T-cell (primary cell): ENCODE results near the gene SLC7A9. TPM values are rescaled to one million over a fixed set of nuclear protein-coding genes. Genes with fewer than 3 reads are reported as not detected.

Experiments used
- ATAC-seq, 4 experiments: fragments of 200-7000 bp in 3 of 4; fragments of 150-1000 bp in 1 of 4; cut with Tn5 transposase; replicated peaks in 1 of 4; 1 replicate in 3 of 4; 2 replicates in 1 of 4; pipeline ENCODE4 v1.10.0; 2021; ENCODE audit warnings: moderate library complexity in 3 of 4, mild to moderate bottlenecking in 2 of 4, moderate number of reproducible peaks in 1 of 4
- CTCF ChIA-PET, 2 donors: fragments of 300-600 bp; sonication (Branson Sonifier 250); formaldehyde crosslinking; loops; one replicate each; lab custom pipeline; 2022; ENCODE audit warnings: antibody characterized with exemption in 2 of 2; lab: Charles Lee
- POLR2A ChIA-PET, 2 donors: fragments of 300-600 bp; sonication (Branson Sonifier 250); formaldehyde crosslinking; loops; one replicate each; lab custom pipeline; 2022; ENCODE audit warnings: antibody characterized with exemption in 2 of 2; lab: Charles Lee
- DNase-seq, 35 experiments: peaks; one replicate each; pipeline versions ENCODE4 v3.0.0 to v3.0.0-alpha.2; 2013 to 2023
- H3K27ac ChIP-seq: one replicate; pipeline ENCODE4 v1.5.1; 2013; ENCODE audit warnings: low read length
- H3K27me3 ChIP-seq, 2 experiments: replicated peaks in 1 of 2; 1 replicate in 1 of 2; 2 replicates in 1 of 2; pipeline versions ENCODE4 v1.6.1 to v1.7.0; 2013; ENCODE audit warnings: low read length in 1 of 2, mixed read lengths in 1 of 2; ENCODE audit not compliant: control insufficient read depth in 2 of 2, insufficient read depth in 2 of 2; ENCODE audit errors: extremely low read depth in 1 of 2
- H3K36me3 ChIP-seq, 2 donors: 1 replicate in 1 of 2; 2 replicates in 1 of 2; pipeline versions ENCODE4 v1.6.1 to v1.7.0; 2013; ENCODE audit warnings: low read length in 1 of 2; ENCODE audit not compliant: control insufficient read depth in 2 of 2, insufficient read depth in 1 of 2; ENCODE audit errors: extremely low read depth in 1 of 2
- H3K4me1 ChIP-seq, 2 experiments: 1 replicate in 1 of 2; 2 replicates in 1 of 2; pipeline versions ENCODE4 v1.6.1 to v1.7.0; 2013; ENCODE audit warnings: low read length in 2 of 2, mixed read lengths in 1 of 2; ENCODE audit not compliant: insufficient read depth in 2 of 2, control insufficient read depth in 1 of 2; ENCODE audit errors: extremely low read depth in 1 of 2
- H3K4me3 ChIP-seq, 2 donors: 1 replicate in 1 of 2; 2 replicates in 1 of 2; pipeline versions ENCODE4 v1.5.1 to v1.7.0; 2013; ENCODE audit warnings: mild to moderate bottlenecking in 2 of 2, low read length in 1 of 2, moderate library complexity in 1 of 2; ENCODE audit not compliant: control insufficient read depth in 1 of 2; ENCODE audit errors: extremely low read depth in 1 of 2
- H3K9me3 ChIP-seq: 2 replicates; pipeline ENCODE4 v1.7.0; 2013
- H3K27ac Mint-ChIP-seq, 2 donors: one replicate each; pipeline ENCODE4 v1.8.0; 2020 to 2021; ENCODE audit warnings: mild to moderate bottlenecking in 2 of 2, mixed read lengths in 2 of 2
- H3K27me3 Mint-ChIP-seq, 2 donors: one replicate each; pipeline ENCODE4 v1.8.0; 2021 to 2022; ENCODE audit warnings: mixed read lengths in 2 of 2
- H3K36me3 Mint-ChIP-seq: one replicate; pipeline ENCODE4 v1.8.0; 2021; ENCODE audit warnings: mixed read lengths
- H3K4me1 Mint-ChIP-seq, 3 donors: one replicate each; pipeline ENCODE4 v1.8.0; 2020 to 2022; ENCODE audit warnings: mixed read lengths in 3 of 3, mild to moderate bottlenecking in 1 of 3
- H3K4me3 Mint-ChIP-seq, 3 donors: one replicate each; pipeline ENCODE4 v1.8.0; 2020 to 2022; ENCODE audit warnings: mild to moderate bottlenecking in 3 of 3, mixed read lengths in 3 of 3, moderate library complexity in 3 of 3
- H3K9me3 Mint-ChIP-seq, 3 donors: one replicate each; pipeline ENCODE4 v1.8.0; 2020 to 2022; ENCODE audit warnings: mixed read lengths in 3 of 3
- WGBS: methylation state at CpG from one replicate; pipeline ENCODE4 v1.1.5; 2013; ENCODE audit warnings: missing lambda C conversion rate; ENCODE audit not compliant: insufficient coverage; 5-methylcytosine and 5-hydroxymethylcytosine counted together
- total RNA-seq, 35 experiments: library from RNA in 6 of 35; stranded (reverse) in 6 of 35; fragments of 120-200 nt in 1 of 35; gene quantifications; one replicate each; pipeline versions ENCODE4 v1.2.1 to v1.2.4 and lab custom pipeline; 2013 to 2026

Gene SLC7A9
- total RNA-seq, 5 donors from 2014 or later (not counting 1 experiment from before 2014, with no cell fraction given) = 0.28 to 0.82 (median 0.38) TPM; not detected in 1

DNA sequence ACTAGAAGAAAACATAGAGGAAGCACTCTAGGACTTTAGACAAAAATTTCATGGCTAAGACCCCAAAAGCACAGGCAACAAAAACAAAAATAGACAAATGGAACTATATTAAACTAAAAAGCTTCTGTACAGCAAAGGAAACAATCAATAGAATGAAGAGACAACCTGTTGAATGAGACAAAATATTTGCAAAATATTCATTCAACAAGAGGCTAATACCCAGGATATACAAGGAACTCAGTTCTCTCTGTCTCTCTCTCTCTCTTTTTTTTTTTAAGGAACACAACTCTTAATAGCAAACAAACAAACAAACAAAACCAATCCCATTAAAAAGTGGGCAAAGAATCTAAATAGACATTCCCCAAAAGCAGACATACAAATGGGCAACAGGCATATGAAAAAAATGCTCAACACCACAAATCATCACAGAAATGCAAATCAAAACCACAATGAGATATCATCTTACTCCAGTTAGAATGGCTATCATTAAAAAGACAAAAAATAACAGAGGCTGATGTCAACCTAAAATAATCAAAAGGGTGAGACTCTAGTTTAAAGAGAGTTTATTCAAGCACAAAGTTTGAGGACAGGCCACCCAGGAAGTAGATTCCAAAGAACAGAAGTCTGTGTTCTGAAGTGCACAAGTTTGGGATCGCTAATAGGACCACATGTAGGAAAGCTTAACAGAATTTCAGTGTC lies 27.1 kb upstream of the SLC7A9 start:
- Mint-ChIP-seq H3K27me3 (no peaks in the 10 kb centered on the region), H3K36me3 (peaks cover 67% of the 10 kb centered on the region), H3K27ac (no peak overlapping the region), H3K9me3 (peaks cover 5 to 23% (median 17%) of the 10 kb centered on the region in 3 donors), H3K4me3 (no peak overlapping the region), H3K4me1 (peaks cover 0 to 9% (median 3%) of the 10 kb centered on the region in 3 donors)
- no peaks in the 10 kb centered on the region for H3K4me1 ChIP-seq
- H3K4me3 ChIP-seq = no peak overlapping the region
- no peak for ATAC-seq
- peaks cover 2% of the 10 kb centered on the region for H3K9me3 ChIP-seq
- no CpG with 5 or more reads among the region's 1 CpG for WGBS
- POLR2A ChIA-PET = no interaction called here
- H3K27me3 ChIP-seq = no peaks in the 10 kb centered on the region
- H3K36me3 ChIP-seq = peaks cover 0 to 5% of the 10 kb centered on the region in 2 donors
- DNase-seq = no peak
- CTCF ChIA-PET = no interaction called here
- H3K27ac ChIP-seq = no peak overlapping the region

DNA sequence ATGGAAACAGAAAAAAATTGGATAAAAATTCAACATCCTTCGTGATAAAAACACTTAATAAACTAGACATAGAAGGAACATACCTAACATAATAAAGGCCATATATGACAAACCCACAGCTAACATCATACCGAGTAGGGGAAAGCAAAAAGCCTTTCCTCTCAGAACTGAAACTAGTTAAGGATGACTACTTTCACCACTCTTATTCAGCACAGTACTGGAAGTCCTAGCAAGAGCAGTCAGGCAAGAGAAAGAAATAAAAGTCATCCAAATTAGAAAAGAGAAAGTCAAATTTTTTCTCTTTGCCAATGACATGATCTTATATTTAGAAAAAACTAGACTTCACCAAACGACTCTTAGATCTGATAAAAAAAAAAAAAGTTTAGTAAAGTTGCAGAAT lies 25.8 kb upstream of the SLC7A9 start:
- Histone ChIP-seq H3K27ac (no peak overlapping the region), H3K27me3 (no peaks in the 10 kb centered on the region), H3K4me3 (no peak overlapping the region), H3K4me1 (no peaks in the 10 kb centered on the region), H3K36me3 (peaks cover 0 to 5% of the 10 kb centered on the region in 2 donors), H3K9me3 (peaks cover 2% of the 10 kb centered on the region)
- ChIA-PET POLR2A (no interaction called here), CTCF (no interaction called here)
- peaks cover 69% of the 10 kb centered on the region for H3K36me3 Mint-ChIP-seq
- no peak for ATAC-seq
- no peaks in the 10 kb centered on the region for H3K27me3 Mint-ChIP-seq
- peaks cover 11 to 28% (median 21%) of the 10 kb centered on the region in 3 donors for H3K9me3 Mint-ChIP-seq
- DNase-seq = no peak
- no peak overlapping the region for H3K4me3 Mint-ChIP-seq
- WGBS = no CpG with 5 or more reads among the region's 3 CpGs
- H3K27ac Mint-ChIP-seq = no peak overlapping the region
- H3K4me1 Mint-ChIP-seq = peaks cover 0 to 9% (median 3%) of the 10 kb centered on the region in 3 donors

DNA sequence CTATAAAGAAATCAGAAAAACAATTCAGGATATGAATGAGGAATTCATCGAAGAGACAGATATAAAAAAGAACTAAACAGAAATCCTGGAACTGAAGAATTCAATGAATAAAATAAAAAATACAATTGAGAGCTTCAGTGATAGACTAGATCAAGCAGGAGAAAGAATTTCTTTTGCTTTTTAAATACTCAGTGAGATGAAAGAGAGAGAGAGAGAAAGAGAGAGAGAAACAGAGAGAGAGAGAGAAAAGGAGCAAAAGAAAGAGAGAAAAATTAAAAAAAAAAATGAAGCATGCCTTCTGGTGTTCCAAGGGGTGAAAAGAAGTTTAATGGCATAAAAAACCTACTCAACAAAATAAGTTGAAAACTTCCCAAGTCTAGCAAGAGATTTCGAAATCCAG lies 22.0 kb upstream of the SLC7A9 start:
- no peak overlapping the region for H3K4me3 ChIP-seq
- H3K36me3 Mint-ChIP-seq = peaks cover 63% of the 10 kb centered on the region
- peaks cover 0 to 3% of the 10 kb centered on the region in 2 donors for H3K36me3 ChIP-seq
- peaks cover 0 to 2% (median under 1%) of the 10 kb centered on the region in 3 donors for H3K4me1 Mint-ChIP-seq
- H3K27me3 ChIP-seq = no peaks in the 10 kb centered on the region
- no peak for ATAC-seq
- peaks cover 11 to 28% (median 21%) of the 10 kb centered on the region in 3 donors for H3K9me3 Mint-ChIP-seq
- ChIA-PET POLR2A (no interaction called here), CTCF (interaction anchor here in 1 of 2 donors (0.8 kb wide), 1 partner anchor 517 kb away, joined by 3 read pairs; no protein-coding TSS in a partner anchor)
- H3K4me1 ChIP-seq = no peaks in the 10 kb centered on the region
- H3K27ac ChIP-seq = no peak overlapping the region
- DNase-seq = no peak
- no CpG with 5 or more reads among the region's 2 CpGs for WGBS
- H3K9me3 ChIP-seq = peaks cover 2% of the 10 kb centered on the region
- no peak overlapping the region for H3K4me3 Mint-ChIP-seq
- no peak overlapping the region for H3K27ac Mint-ChIP-seq
- no peaks in the 10 kb centered on the region for H3K27me3 Mint-ChIP-seq

DNA sequence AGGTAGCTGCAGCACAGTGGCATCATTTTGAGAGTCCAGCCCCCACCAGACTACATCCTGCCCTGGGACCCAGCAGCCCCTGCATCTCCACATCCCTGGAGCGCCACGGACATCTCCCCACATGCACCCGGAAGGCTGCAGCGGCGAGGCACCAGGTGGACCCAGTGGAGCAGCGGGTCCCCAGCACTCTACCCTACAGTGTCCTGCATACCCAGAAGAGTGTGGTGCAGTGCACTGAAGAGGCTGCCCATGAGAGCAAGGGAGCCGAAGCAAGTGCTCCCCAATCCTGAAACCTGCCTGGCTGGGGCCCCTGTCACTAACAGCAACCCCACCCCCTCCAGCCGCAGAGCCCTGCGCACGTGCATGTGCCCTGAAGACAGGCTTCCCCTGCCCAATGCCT lies 21.3 kb upstream of the SLC7A9 start:
- Mint-ChIP-seq H3K36me3 (peaks cover 64% of the 10 kb centered on the region), H3K4me3 (no peak overlapping the region), H3K9me3 (peaks cover 11 to 28% (median 21%) of the 10 kb centered on the region in 3 donors), H3K27me3 (no peaks in the 10 kb centered on the region), H3K4me1 (no peaks in the 10 kb centered on the region), H3K27ac (no peak overlapping the region)
- no peak overlapping the region for H3K27ac ChIP-seq
- DNase-seq (no peak), ATAC-seq (no peak)
- POLR2A ChIA-PET = no interaction called here
- no peaks in the 10 kb centered on the region for H3K27me3 ChIP-seq
- H3K4me1 ChIP-seq = no peaks in the 10 kb centered on the region
- CTCF ChIA-PET = no interaction called here
- H3K36me3 ChIP-seq = peaks cover 0 to 3% of the 10 kb centered on the region in 2 donors
- no peak overlapping the region for H3K4me3 ChIP-seq
- WGBS = 96% methylated on average over 8 of the region's 10 CpGs
- peaks cover 2% of the 10 kb centered on the region for H3K9me3 ChIP-seq

DNA sequence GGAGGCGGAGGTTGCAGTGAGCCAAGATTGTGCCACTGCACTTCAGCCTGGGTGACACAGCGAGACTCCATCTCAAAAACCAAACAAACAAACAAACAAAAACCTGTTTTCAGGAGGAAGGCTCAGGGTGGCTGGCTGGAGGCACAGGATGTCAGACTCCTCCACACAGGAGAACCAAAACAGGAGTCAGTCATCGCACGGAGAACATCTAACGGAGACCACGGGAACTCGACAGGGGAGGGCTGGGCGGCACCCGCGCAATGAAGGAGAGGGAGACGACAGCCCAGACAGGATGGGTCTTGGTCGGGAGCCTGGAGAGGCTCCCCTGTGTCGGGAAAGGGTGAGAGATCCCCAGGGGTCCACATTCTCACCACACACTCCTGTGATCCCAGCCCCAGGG lies 20.8 kb upstream of the SLC7A9 start:
- peaks cover 0 to 3% of the 10 kb centered on the region in 2 donors for H3K36me3 ChIP-seq
- Mint-ChIP-seq H3K36me3 (peaks cover 64% of the 10 kb centered on the region), H3K4me3 (no peak overlapping the region), H3K4me1 (no peaks in the 10 kb centered on the region), H3K27ac (no peak overlapping the region), H3K27me3 (no peaks in the 10 kb centered on the region), H3K9me3 (peaks cover 11 to 28% (median 21%) of the 10 kb centered on the region in 3 donors)
- no peaks in the 10 kb centered on the region for H3K4me1 ChIP-seq
- no peak for DNase-seq
- H3K4me3 ChIP-seq = no peak overlapping the region
- no peak overlapping the region for H3K27ac ChIP-seq
- 97% methylated on average over 6 of the region's 13 CpGs for WGBS
- H3K9me3 ChIP-seq = peaks cover 2% of the 10 kb centered on the region
- ATAC-seq = no peak
- ChIA-PET CTCF (no interaction called here), POLR2A (no interaction called here)
- H3K27me3 ChIP-seq = no peaks in the 10 kb centered on the region

DNA sequence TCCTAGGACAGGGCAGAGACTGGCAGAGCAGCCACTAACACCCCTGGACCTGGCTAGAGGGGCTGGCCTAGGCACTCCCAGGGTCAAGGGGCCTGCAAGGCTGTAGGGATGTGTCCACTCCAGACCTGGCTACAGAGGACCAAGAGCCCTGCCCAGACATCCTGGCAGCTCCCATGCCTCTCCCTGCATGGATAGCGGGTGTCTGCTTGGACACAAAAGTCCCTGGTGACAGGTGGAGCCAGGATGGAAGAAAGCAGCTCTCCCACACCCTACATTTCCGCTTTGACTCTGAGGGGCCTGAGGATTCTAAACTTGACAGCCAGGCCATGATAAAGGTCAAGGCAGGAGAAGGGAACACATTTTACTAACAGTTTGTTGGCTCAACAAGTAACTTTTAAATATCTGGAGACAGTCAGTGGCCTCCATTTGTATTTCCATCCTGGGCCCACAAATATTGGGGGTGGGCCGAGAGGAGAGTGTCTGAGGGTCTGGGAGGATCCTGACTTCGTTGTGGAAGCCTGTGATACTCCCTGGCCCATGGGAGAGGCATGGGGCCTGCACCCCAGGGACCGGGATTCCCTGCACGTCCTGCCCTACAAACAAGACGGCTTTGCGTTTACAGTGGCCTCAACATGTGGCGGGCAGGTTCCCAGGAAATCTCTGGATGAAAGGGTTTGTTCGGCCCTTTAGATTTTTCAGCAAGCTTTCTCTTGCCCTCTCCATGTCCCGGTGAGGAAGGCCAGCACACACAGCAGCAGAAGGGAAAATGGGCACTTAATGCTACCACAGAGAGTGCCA lies 19.8 kb upstream of the SLC7A9 start:
- Histone ChIP-seq H3K4me1 (no peaks in the 10 kb centered on the region), H3K27me3 (no peaks in the 10 kb centered on the region), H3K4me3 (no peak overlapping the region), H3K9me3 (peaks cover 2% of the 10 kb centered on the region), H3K27ac (no peak overlapping the region), H3K36me3 (peaks cover 0 to 3% of the 10 kb centered on the region in 2 donors)
- Mint-ChIP-seq H3K4me3 (no peak overlapping the region), H3K36me3 (peaks cover 58% of the 10 kb centered on the region), H3K27ac (no peak overlapping the region), H3K9me3 (peaks cover 11 to 27% (median 21%) of the 10 kb centered on the region in 3 donors), H3K27me3 (no peaks in the 10 kb centered on the region), H3K4me1 (no peaks in the 10 kb centered on the region)
- ATAC-seq (no peak), DNase-seq (no peak)
- WGBS = 91% methylated on average over 7 of the region's 11 CpGs
- ChIA-PET POLR2A (no interaction called here), CTCF (no interaction called here)
